Measurements from ENCODE around the gene RRN3.
"Not testable (repeated sequence)": the region's sequence is repeated elsewhere in the genome, so short reads cannot be mapped to it uniquely, and the experiment has no call there.

Gene RRN3

GRCh38 chr16:15050440-15050839 lies 43.6 kb downstream of the RRN3 start:
- DNase-seq: not testable (repeated sequence)

GRCh38 chr16:15049581-15050180 lies 44.4 kb downstream of the RRN3 start:
- DNase-seq: no peak

GRCh38 chr16:15046692-15047376 lies 47.2 kb downstream of the RRN3 start:
- DNase-seq: no peak

DNA sequence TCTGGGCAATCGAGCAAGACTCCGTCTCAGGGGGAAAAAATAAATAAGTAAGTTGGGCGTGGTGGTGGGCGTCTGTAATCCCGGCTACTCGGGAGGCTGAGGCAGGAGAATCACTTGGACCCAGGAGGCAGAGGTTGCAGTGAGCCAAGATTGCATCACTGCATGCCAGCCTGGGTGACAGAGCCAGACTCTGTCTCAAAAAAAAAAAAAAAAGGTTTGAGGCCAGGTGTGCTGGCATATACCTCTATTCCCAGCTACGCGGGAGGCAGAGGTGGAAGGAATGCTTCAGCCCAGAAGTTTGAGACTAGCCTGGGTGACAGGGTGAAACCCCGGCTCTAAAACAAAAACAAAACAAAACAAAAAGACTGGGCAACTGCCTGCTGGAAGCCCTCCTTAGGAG lies 48.8 kb downstream of the RRN3 start:
- DNase-seq: not testable (repeated sequence)

DNA sequence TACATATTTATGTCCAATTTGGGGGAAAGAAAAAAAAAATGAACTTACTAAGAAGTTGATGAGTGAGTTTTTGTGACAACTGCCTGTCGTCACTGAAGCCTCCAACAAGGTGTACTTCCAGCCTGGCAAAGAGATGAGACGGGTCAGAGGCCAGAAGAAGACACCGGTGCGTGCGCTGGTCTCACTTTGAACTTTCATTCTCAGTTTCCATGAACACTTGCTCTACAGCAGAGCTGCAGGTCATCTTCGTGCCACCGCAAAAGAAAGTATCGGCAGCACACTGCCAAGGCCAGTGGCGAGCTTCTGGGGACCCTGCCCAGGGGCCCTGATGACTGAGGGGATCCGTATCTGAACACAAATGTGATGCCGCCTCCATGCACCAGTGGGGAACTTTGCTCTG lies 49.8 kb downstream of the RRN3 start:
- no peak for DNase-seq

GRCh38 chr16:15043344-15043743 lies 50.7 kb downstream of the RRN3 start:
- DNase-seq: no peak

DNA sequence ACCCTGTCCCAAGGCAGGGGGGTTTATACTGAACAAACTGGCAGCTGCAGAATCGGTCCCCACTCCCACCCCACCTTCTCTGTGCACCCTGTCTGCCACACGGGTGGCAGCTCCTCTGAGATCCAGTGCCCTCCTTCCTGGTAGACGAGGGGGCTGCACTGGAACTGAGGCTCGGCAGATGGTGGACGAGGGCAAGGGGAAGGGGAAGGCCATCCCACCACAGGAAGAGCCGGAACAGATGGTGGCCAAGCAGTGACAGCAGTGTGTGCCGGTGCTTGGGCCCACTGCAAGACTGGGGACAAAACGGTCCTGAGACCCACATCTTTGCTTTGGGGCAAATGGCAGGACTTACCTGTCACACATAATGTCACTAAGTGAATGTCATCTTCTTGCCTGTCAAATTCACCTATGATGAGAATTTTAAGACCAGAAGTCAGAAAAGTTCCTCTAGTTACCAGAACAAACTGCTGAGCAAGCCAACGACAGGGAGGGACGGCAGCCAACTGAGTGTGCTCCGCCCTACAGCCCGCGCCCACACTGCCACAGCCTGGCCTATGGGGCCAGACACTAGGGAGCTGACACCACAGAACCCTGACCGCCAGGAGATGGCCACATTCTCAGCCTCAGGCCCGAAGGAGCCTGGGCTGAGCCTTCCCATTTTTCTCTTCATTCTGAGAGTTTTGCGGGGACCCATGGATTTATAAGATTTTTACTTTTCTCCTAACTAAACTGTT lies 52.6 kb downstream of the RRN3 start:
- DNase-seq: no peak

GRCh38 chr16:15038689-15039088 lies 55.4 kb downstream of the RRN3 start:
- DNase-seq: no peak

DNA sequence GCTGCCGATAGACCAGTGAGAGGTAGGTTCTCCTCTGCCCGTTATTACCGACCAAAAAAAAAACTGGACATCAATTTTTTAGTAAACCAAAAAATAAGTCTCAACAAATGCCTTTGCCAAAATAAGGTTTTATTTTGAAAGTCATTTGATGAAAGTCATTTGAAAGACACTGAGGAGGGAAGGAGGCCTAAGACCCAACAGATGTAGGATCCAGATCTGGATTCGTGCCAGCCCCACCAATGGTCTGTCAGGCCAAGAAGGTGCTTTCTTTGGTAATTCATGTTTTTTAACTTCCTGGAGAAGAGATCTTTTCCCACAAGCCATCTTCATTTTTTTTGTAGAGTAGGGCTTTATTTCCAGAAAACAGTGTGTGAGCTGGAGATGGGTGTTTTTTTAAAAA lies 56.3 kb downstream of the RRN3 start:
- DNase-seq: no peak

GRCh38 chr16:15037003-15037402 lies 57.1 kb downstream of the RRN3 start:
- no peak for DNase-seq

DNA sequence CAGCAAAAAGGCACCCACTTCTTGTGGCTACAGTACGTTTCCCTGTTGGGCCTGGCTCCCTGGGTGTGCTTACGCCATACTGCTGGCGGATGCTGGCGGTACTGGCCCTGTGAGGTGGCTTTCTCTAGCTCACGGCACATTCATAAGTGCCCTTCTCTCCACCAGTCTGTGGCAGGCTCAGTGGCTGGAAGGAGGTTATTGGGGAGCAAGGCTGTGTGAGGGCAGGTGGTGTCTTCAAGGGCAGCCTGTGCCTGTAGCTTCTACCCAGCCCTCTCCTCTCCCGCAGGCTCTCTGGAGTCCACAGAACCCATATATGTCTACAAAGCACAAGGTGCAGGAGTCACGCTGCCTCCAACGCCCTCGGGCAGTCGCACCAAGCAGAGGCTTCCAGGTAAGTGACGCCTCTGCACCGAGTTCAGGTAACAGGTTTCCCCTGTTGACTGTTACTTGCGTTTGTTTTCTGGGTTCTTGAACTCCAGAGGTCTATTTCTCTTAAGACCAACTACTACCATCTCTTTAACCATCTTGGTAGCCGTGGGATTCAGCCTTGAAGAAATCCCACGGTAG lies 58.8 kb downstream of the RRN3 start:
- DNase-seq: no peak

DNA sequence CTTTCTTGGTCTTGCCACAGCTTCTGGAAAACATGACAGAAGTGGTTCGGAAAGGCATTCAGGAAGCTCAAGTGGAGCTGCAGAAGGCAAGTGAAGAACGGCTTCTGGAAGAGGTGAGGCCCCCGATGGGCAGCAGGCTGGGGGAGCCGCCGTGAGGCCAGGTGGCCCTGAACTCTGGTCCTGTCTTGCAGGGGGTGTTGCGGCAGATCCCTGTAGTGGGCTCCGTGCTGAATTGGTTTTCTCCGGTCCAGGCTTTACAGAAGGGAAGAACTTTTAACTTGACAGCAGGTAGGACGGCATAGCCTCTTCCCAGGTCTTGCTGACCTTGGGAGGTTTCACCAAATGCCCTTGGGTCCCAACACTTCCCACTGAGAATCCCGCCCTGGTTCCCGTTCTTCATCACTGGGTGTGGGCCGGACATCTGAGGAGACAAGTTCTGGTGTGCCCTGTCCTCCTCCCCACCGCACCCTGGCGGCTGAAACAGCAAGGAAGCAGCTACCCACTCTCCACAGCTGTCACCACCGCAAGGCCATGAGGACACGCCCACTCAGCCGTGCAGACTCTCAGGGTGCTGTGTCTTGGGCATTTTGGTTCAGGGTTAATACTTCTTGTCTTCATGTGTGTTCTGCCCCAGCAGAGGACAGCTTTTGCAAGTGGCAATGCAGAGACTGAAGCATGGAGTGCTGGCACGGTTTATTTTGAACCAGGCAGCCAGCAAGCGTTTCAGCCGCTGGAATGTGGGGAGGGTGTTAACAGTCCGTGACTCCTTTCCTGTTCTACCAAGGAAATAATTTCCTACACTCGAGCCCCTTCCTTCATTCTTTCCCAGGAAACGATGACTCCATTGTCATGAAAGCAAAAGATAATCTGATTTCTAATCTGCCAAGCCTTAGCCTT lies 59.6 kb downstream of the RRN3 start:
- DNase-seq: no peak

DNA sequence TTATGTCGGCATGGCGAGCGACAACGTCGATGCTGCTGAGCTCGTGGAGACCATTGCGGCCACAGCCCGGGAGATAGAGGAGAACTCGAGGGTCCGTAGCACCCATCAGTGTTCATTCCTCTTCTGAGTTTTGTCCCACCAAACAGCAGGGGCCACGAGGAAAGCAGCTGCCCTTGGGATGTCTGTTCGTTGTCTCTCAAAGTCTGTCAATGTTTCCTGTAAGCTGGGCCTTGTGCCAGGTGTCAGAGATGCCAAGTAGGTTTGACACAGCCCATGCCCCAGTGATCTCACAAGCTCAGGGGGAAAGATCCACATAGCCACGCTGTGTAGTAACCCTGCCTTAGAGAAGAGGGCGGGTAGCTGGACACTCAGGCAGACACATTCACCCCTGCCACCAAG lies 60.8 kb downstream of the RRN3 start:
- DNase-seq: no peak

DNA sequence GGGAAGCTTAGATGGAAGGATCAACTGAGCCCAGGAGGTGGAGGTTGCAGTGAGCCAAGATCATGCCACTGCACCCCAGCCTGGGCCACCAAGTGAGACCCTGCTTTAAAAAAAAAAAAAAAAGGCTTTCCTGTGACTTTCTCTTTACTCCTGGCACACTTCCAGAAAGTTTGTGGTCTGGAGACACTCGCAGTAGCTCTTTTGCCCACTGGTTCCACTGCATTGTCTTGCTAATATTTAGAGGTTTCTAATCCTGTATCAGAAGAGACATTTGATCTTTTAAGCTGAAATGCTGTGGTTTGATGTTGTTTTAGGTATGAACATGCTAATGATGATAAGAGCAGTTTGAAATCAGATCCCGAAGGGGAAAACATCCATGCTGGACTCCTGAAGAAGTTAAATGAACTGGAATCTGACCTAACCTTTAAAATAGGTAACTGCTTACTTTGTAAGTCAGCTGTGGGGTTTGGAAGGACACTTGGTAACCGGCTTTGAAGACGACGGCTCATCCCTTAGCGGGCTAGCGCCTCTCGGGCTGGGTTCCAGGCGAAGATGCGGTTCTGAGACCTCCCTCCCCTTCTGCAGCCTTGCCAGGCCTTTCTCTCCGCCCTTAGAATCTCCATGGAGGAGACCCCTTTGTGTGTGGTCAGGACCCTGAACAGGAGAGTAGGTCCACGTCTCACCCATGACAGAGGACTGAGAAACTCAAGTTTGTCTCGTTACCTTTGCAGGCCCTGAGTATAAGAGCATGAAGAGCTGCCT lies 61.3 kb downstream of the RRN3 start:
- DNase-seq: no peak

DNA sequence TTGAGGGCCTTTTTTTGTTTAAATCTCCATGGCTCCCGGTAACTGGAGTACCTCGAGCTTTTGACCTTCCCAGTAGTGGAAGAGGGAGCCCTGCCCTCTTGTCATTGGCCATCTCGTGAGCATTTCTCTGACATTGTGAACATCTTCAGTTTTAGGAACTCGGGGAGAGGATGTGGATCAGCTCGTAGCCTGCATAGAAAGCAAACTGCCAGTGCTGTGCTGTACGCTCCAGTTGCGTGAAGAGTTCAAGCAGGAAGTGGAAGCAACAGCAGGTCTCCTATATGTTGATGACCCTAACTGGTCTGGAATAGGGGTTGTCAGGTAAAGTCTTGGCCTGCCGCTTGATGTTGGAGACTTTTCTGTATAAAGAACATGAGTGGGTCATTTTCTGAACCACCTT lies 62.5 kb downstream of the RRN3 start:
- no peak for DNase-seq

DNA sequence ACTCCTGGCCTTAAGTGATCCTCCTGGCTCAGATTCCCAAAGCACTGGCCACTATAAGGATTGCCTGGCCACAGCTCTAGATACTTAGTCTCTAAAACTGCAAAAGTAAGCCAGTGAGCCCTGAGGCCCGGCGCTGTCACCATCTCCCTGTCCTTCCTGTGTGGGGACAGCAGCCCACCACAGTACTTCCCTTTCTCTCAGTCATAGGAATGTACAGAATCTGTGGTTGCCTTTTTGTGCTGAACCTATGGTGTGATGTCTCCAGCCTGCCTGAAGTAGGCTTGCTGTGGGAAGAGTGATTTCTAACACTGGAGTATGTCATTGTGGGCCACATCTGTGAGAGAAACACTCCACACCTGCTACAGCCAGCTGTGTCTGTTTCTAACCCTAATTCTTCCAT lies 62.9 kb downstream of the RRN3 start:
- DNase-seq: no peak

DNA sequence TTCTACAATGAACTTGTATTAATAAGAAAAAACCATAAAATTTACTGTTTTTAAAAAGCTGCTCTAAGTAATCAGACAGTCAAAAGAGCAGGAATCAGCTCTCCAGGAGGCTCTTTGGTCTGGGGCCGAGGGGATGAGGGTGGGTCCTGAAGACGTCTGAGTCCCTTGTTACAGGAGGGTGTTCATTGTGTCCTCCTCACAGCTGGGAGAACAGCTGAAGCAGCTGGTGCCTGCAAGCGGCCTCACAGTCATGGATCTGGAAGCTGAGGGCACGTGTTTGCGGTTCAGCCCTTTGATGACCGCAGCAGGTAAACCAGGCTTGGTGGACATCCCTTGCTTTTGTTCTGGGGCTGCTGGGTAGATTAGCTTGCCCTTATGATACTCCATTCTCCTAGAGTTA lies 64.3 kb downstream of the RRN3 start:
- not testable (repeated sequence) for DNase-seq

GRCh38 chr16:15028801-15029698 lies 65.0 kb downstream of the RRN3 start:
- not testable (repeated sequence) for DNase-seq

GRCh38 chr16:15028345-15028715 lies 65.7 kb downstream of the RRN3 start:
- not testable (repeated sequence) for DNase-seq

DNA sequence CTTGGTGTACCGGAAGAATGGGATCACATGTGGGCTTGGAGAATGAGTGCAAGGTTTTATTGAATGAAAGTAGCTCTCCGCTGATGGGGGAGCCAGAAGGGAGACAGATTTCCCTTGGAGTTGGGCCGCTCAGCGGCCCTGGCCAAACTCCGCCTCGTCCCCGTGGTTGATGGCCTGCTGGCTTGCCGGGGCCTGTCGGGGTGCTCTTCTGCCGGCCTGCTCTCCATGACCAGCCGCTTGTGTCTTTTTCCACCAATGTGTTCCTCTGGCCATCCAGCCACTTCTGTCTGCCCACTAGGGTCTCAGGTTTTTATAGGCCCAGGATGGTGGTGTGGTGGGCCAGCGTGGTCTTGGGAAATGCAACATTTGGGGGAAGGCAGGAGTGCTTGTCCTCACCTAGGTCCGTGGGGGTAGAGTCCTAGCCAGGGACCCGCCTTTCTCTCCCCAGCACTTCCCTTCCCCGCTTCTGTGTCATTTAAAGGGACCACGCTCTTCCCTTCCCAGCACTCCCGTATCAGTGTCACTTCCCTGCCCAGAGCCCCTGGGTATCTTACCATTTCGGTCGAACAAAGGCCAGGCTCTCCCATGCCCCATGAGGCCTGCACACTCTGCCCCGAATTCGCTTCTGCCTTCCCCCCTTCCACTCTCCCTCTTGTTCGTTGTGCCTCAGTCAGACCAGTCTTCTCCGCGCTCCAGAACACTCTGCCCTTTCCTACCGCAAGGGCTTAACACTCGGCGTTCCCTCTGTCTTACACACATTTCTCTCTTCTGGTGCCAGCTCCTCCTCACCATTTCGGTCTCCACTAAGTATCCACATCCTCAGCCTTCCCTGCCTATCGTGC lies 66.3 kb downstream of the RRN3 start:
- not testable (repeated sequence) for DNase-seq
